PC-9 (cell line): Measurements from ENCODE around the gene SORBS1.

ENCODE experiments used
- CTCF ChIP-seq: fragments of 200-600 bp; sonication (generic); conservative IDR thresholded peaks from 2 replicates; pipeline ENCODE4 v1.6.1; 2017; ENCODE audit warnings: mixed run types, antibody characterized with exemption, mild to moderate bottlenecking, moderate library complexity
- EZH2 ChIP-seq: fragments of 200-600 bp; sonication (generic); IDR thresholded peaks from 2 replicates; pipeline ENCODE4 v1.8.0; 2017; ENCODE audit warnings: antibody characterized with exemption, low read depth

GRCh38 chr10:95277614-95278013 lies 283.6 kb downstream of the SORBS1 start:
- TF ChIP-seq CTCF, result no peak
- TF ChIP-seq EZH2, result no peak
